Trophoblast cell (in vitro differentiated cells and primary cell): ENCODE data around the gene FAAP100.
A peak's percentile ranks its signal among the peaks of the same experiment; 100 is the strongest.

Source experiments
- DNase-seq, 2 donors: peaks; one replicate each; pipeline ENCODE4 v3.0.0-alpha.2; 2016
- H2AFZ ChIP-seq: 2 replicates; pipeline ENCODE4 v1.6.1; 2013; ENCODE audit warnings: low read length, moderate library complexity, mild to moderate bottlenecking; ENCODE audit not compliant: insufficient read depth, poor library complexity
- H2AK5ac ChIP-seq: 2 replicates; pipeline ENCODE4 v1.6.1; 2013; ENCODE audit warnings: mild to moderate bottlenecking, low read length
- H2BK120ac ChIP-seq: 2 replicates; pipeline ENCODE4 v1.6.1; 2013; ENCODE audit warnings: low read length, mild to moderate bottlenecking, moderate library complexity; ENCODE audit not compliant: insufficient read depth, poor library complexity
- H2BK12ac ChIP-seq: 2 replicates; pipeline ENCODE4 v1.6.1; 2013; ENCODE audit warnings: mild to moderate bottlenecking, low read length, moderate library complexity
- H2BK5ac ChIP-seq: 2 replicates; pipeline ENCODE4 v1.6.1; 2013; ENCODE audit warnings: low read length, low read depth, moderate library complexity, mild to moderate bottlenecking; ENCODE audit not compliant: poor library complexity
- H3K14ac ChIP-seq: 2 replicates; pipeline ENCODE4 v1.6.1; 2013; ENCODE audit warnings: mild to moderate bottlenecking, low read length
- H3K18ac ChIP-seq: 2 replicates; pipeline ENCODE4 v1.6.1; 2013; ENCODE audit warnings: mild to moderate bottlenecking, low read length
- H3K23ac ChIP-seq: 2 replicates; pipeline ENCODE4 v1.6.1; 2013; ENCODE audit warnings: low read length
- H3K27ac ChIP-seq: 2 replicates; pipeline ENCODE4 v1.5.1; 2013; ENCODE audit warnings: low read depth, mild to moderate bottlenecking, inconsistent platforms, low read length, moderate library complexity
- H3K27me3 ChIP-seq: 2 replicates; pipeline ENCODE4 v1.6.1; 2013; ENCODE audit warnings: inconsistent platforms, mild to moderate bottlenecking, low read length, moderate library complexity; ENCODE audit not compliant: insufficient read depth
- H3K36me3 ChIP-seq, 2 experiments: 1 replicate in 1 of 2; 2 replicates in 1 of 2; pipeline ENCODE4 v1.6.1; 2013; ENCODE audit warnings: low read length in 2 of 2, mild to moderate bottlenecking in 2 of 2, moderate library complexity in 1 of 2; ENCODE audit not compliant: insufficient read depth in 2 of 2, control insufficient read depth in 1 of 2
- H3K4ac ChIP-seq: 2 replicates; pipeline ENCODE4 v1.6.1; 2013; ENCODE audit warnings: low read depth, mild to moderate bottlenecking, low read length, moderate library complexity
- H3K4me1 ChIP-seq, 2 experiments: 1 replicate in 1 of 2; 2 replicates in 1 of 2; pipeline ENCODE4 v1.6.1; 2013; ENCODE audit warnings: low read length in 2 of 2, mild to moderate bottlenecking in 2 of 2, moderate library complexity in 1 of 2; ENCODE audit not compliant: insufficient read depth in 2 of 2, control insufficient read depth in 1 of 2
- H3K4me2 ChIP-seq: 2 replicates; pipeline ENCODE4 v1.6.1; 2013; ENCODE audit warnings: inconsistent platforms, mild to moderate bottlenecking, low read length, moderate library complexity
- H3K4me3 ChIP-seq: 2 replicates; pipeline ENCODE4 v1.5.1; 2013; ENCODE audit warnings: mild to moderate bottlenecking, low read depth, low read length, inconsistent platforms
- H3K79me1 ChIP-seq: one replicate; pipeline ENCODE4 v1.6.1; 2013; ENCODE audit warnings: low read length
- H3K79me2 ChIP-seq: 2 replicates; pipeline ENCODE4 v1.6.1; 2013; ENCODE audit warnings: low read length, mild to moderate bottlenecking; ENCODE audit not compliant: control insufficient read depth, insufficient read depth, poor library complexity
- H3K9ac ChIP-seq: 2 replicates; pipeline ENCODE4 v1.6.1; 2013; ENCODE audit warnings: mild to moderate bottlenecking, low read length
- H3K9me3 ChIP-seq: 2 replicates; pipeline ENCODE4 v1.6.1; 2013; ENCODE audit warnings: low read depth, mild to moderate bottlenecking, control low read depth, inconsistent platforms, low read length; ENCODE audit not compliant: insufficient read depth
- H4K12ac ChIP-seq: 2 replicates; pipeline ENCODE4 v1.6.1; 2013; ENCODE audit warnings: low read depth, mild to moderate bottlenecking, low read length, moderate library complexity
- H4K8ac ChIP-seq: 2 replicates; pipeline ENCODE4 v1.6.1; 2013; ENCODE audit warnings: low read depth, mild to moderate bottlenecking, low read length, moderate library complexity
- H4K91ac ChIP-seq: one replicate; pipeline ENCODE4 v1.6.1; 2013; ENCODE audit warnings: low read depth, mild to moderate bottlenecking, low read length, moderate library complexity
- WGBS: extraction: QIAGEN DNeasy Blood & Tissue Kit; methylation state at CpG from one replicate; pipeline ENCODE4 v1.1.7; 2013; ENCODE audit warnings: missing lambda C conversion rate; ENCODE audit not compliant: insufficient read length, insufficient coverage; ENCODE audit errors: extremely low coverage; 5-methylcytosine and 5-hydroxymethylcytosine counted together

Gene FAAP100

GRCh38 chr17:81591971-81592370 is 39.8 kb upstream of the FAAP100 start:
- Histone ChIP-seq H3K36me3 (peaks cover 59 to 69% of the 10 kb centered on the region in 2 experiments), H3K4me2 (no peak overlapping the region), H4K91ac (no peak overlapping the region), H3K27me3 (no peaks in the 10 kb centered on the region), H2BK120ac (no peak overlapping the region), H3K79me2 (no peaks in the 10 kb centered on the region), H3K79me1 (no peaks in the 10 kb centered on the region), H4K8ac (no peak overlapping the region), H3K9me3 (no peaks in the 10 kb centered on the region), H3K4ac (no peak overlapping the region), H2BK5ac (no peak overlapping the region), H3K14ac (no peak overlapping the region), H2AFZ (no peak overlapping the region), H3K23ac (no peak overlapping the region), H4K12ac (no peak overlapping the region), H3K27ac (no peak overlapping the region), H3K9ac (no peak overlapping the region), H3K4me3 (no peak overlapping the region), H2AK5ac (no peak overlapping the region), H3K18ac (no peak overlapping the region), H3K4me1 (no peaks in the 10 kb centered on the region), H2BK12ac (no peak overlapping the region)
- no peak for DNase-seq
- no CpG with 5 or more reads among the region's 14 CpGs for WGBS

GRCh38 chr17:81590121-81590520 is 38.0 kb upstream of the FAAP100 start:
- Histone ChIP-seq H3K4me1 (peaks cover 5 to 11% of the 10 kb centered on the region in 2 experiments), H3K79me2 (no peaks in the 10 kb centered on the region), H3K14ac (no peak overlapping the region), H4K91ac (no peak overlapping the region), H2BK5ac (no peak overlapping the region), H3K36me3 (peaks cover 65 to 74% of the 10 kb centered on the region in 2 experiments), H3K4ac (no peak overlapping the region), H2BK120ac (no peak overlapping the region), H2AFZ (no peak overlapping the region), H3K4me2 (no peak overlapping the region), H2BK12ac (no peak overlapping the region), H3K79me1 (no peaks in the 10 kb centered on the region), H3K9me3 (no peaks in the 10 kb centered on the region), H2AK5ac (no peak overlapping the region), H4K8ac (no peak overlapping the region), H3K23ac (no peak overlapping the region), H3K27ac (no peak overlapping the region), H3K18ac (no peak overlapping the region), H4K12ac (no peak overlapping the region), H3K4me3 (no peak overlapping the region), H3K9ac (no peak overlapping the region), H3K27me3 (no peaks in the 10 kb centered on the region)
- no peak for DNase-seq
- WGBS = no CpG with 5 or more reads among the region's 8 CpGs

- no peak overlapping the region for H3K14ac ChIP-seq
- no peak for DNase-seq
- H2BK5ac ChIP-seq = no peak overlapping the region
- no peaks in the 10 kb centered on the region for H3K79me1 ChIP-seq
- no peaks in the 10 kb centered on the region for H3K27me3 ChIP-seq
- no peak overlapping the region for H4K12ac ChIP-seq
- H2BK120ac ChIP-seq = no peak overlapping the region
- no peak overlapping the region for H3K27ac ChIP-seq
- no peak overlapping the region for H3K4ac ChIP-seq
- H3K4me1 ChIP-seq = peaks cover 5 to 11% of the 10 kb centered on the region in 2 experiments
- H3K23ac ChIP-seq = no peak overlapping the region
- no CpG with 5 or more reads among the region's 5 CpGs for WGBS
- H3K9me3 ChIP-seq = no peaks in the 10 kb centered on the region
- peaks cover 64 to 70% of the 10 kb centered on the region in 2 experiments for H3K36me3 ChIP-seq
- H3K9ac ChIP-seq = no peak overlapping the region
- no peak overlapping the region for H4K91ac ChIP-seq
- no peak overlapping the region for H2BK12ac ChIP-seq
- H3K18ac ChIP-seq = no peak overlapping the region
- H2AK5ac ChIP-seq = no peak overlapping the region
- H4K8ac ChIP-seq = no peak overlapping the region
- H2AFZ ChIP-seq = no peak overlapping the region
- no peaks in the 10 kb centered on the region for H3K79me2 ChIP-seq
- H3K4me2 ChIP-seq = no peak overlapping the region
- H3K4me3 ChIP-seq = no peak overlapping the region
These were observed 37.5 kb upstream of the FAAP100 start for GRCh38 chr17:81589612-81590011.

DNA sequence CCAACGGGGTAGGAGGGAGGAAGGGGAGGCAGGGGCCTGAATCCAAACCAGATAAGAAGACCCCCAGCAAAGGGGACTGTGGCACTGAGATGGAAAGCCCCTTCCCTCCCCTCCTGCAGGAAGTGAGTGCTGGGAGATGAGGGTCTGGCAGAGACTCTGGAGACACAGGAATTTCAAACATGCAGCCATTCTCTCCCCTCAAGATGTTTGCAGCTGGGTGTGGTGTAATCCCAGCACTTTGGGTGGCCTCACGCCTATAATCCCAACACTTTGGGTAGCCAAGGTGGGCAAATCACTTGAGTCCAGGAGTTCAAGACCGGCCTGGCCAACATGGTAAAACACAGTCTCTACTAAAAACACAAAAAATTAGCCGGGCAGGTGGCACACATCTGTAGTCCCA is 33.9 kb upstream of the FAAP100 start:
- no CpG with 5 or more reads among the region's 4 CpGs for WGBS
- peak overlapping the region; percentile 56 for H3K18ac ChIP-seq
- peak overlapping the region; percentile 16 for H3K14ac ChIP-seq
- H3K4ac ChIP-seq = peak overlapping the region; percentile 2
- H2AK5ac ChIP-seq = no peak overlapping the region
- H3K36me3 ChIP-seq = peaks cover 65 to 71% of the 10 kb centered on the region in 2 experiments
- peak overlapping the region; percentile 28 for H3K27ac ChIP-seq
- H3K23ac ChIP-seq = no peak overlapping the region
- no peaks in the 10 kb centered on the region for H3K79me1 ChIP-seq
- no peak overlapping the region for H2BK5ac ChIP-seq
- no peaks in the 10 kb centered on the region for H3K9me3 ChIP-seq
- H3K4me1 ChIP-seq = peaks cover 5 to 11% of the 10 kb centered on the region in 2 experiments
- H2BK120ac ChIP-seq = no peak overlapping the region
- no peak overlapping the region for H4K12ac ChIP-seq
- peak overlapping the region; percentile 16 for H4K8ac ChIP-seq
- H4K91ac ChIP-seq = peak overlapping the region; percentile 26
- H3K27me3 ChIP-seq = no peaks in the 10 kb centered on the region
- no peak overlapping the region for H3K4me3 ChIP-seq
- DNase-seq = no peak
- H3K79me2 ChIP-seq = no peaks in the 10 kb centered on the region
- no peak overlapping the region for H3K9ac ChIP-seq
- no peak overlapping the region for H3K4me2 ChIP-seq
- no peak overlapping the region for H2BK12ac ChIP-seq
- H2AFZ ChIP-seq = no peak overlapping the region
